ENCODE data around the gene CIITA.

The CIITA gene

GRCh38 chr16:10834766-10835165, 42.2 kb upstream of the CIITA start:
- no peaks in the 10 kb centered on the region for H3K9me2 ChIP-seq (ENCODE audit: low read depth, low read length)
- TF ChIP-seq CTCF (IDR thresholded peaks at IDR 0.05; ENCODE audit: low read length), result no peak
- TF ChIP-seq EZH2 (IDR thresholded peaks at IDR 0.05; ENCODE audit: borderline replicate concordance, low read length), result no peak
- no peak overlapping the region for H3K4me2 ChIP-seq (ENCODE audit: low read length)
- H3K79me2 ChIP-seq (ENCODE audit: insufficient read depth, low read length), result no peaks in the 10 kb centered on the region
- no peak overlapping the region for H3K9ac ChIP-seq (ENCODE audit: low read length)
- H3K4me3 ChIP-seq (ENCODE audit: low read depth, low read length, poor library complexity, severe bottlenecking), result no peak overlapping the region
- H3K4me1 ChIP-seq (ENCODE audit: insufficient read depth, low read length, severe bottlenecking), result no peaks in the 10 kb centered on the region
- H3K27ac ChIP-seq (ENCODE audit: low read depth, low read length, poor library complexity, severe bottlenecking), result no peak overlapping the region
- no peaks in the 10 kb centered on the region for H4K20me1 ChIP-seq (ENCODE audit: insufficient read depth, low read length)
- H2AFZ ChIP-seq (ENCODE audit: low read length), result no peak overlapping the region
- no peaks in the 10 kb centered on the region for H3K9me3 ChIP-seq (ENCODE audit: low read length)
- H3F3A ChIP-seq (ENCODE audit: insufficient read depth, low read length), result no peaks in the 10 kb centered on the region
- H3K27me3 ChIP-seq (ENCODE audit: insufficient read depth, low read length), result no peaks in the 10 kb centered on the region; the same call in 1 of the 2 replicates
- H3K36me3 ChIP-seq (ENCODE audit: insufficient read depth, low read length), result no peaks in the 10 kb centered on the region; the same call in 1 of the 2 replicates

- H2AFZ ChIP-seq (ENCODE audit: low read length), result no peak overlapping the region
- H3K9ac ChIP-seq (ENCODE audit: low read length), result no peak overlapping the region
- no peak overlapping the region for H3K27ac ChIP-seq (ENCODE audit: low read depth, low read length, poor library complexity, severe bottlenecking)
- no peaks in the 10 kb centered on the region for H3K79me2 ChIP-seq (ENCODE audit: insufficient read depth, low read length)
- no peaks in the 10 kb centered on the region for H3F3A ChIP-seq (ENCODE audit: insufficient read depth, low read length)
- H3K9me2 ChIP-seq (ENCODE audit: low read depth, low read length), result no peaks in the 10 kb centered on the region
- no peaks in the 10 kb centered on the region for H3K9me3 ChIP-seq (ENCODE audit: low read length)
- no peak overlapping the region for H3K4me3 ChIP-seq (ENCODE audit: low read depth, low read length, poor library complexity, severe bottlenecking)
- no peaks in the 10 kb centered on the region for H4K20me1 ChIP-seq (ENCODE audit: insufficient read depth, low read length)
- H3K4me1 ChIP-seq (ENCODE audit: insufficient read depth, low read length, severe bottlenecking), result no peaks in the 10 kb centered on the region
- no peaks in the 10 kb centered on the region; the same call in 1 of the 2 replicates for H3K27me3 ChIP-seq (ENCODE audit: insufficient read depth, low read length)
- H3K36me3 ChIP-seq (ENCODE audit: insufficient read depth, low read length), result no peaks in the 10 kb centered on the region; the same call in 1 of the 2 replicates
- no peak for TF ChIP-seq EZH2 (IDR thresholded peaks at IDR 0.05; ENCODE audit: borderline replicate concordance, low read length)
- TF ChIP-seq CTCF (IDR thresholded peaks at IDR 0.05; ENCODE audit: low read length), result no peak
- no peak overlapping the region for H3K4me2 ChIP-seq (ENCODE audit: low read length)
Measured at GRCh38 chr16:10835281-10835931, 41.6 kb upstream of the CIITA start.

GRCh38 chr16:10836174-10836853, 40.7 kb upstream of the CIITA start:
- H3K4me2 ChIP-seq (ENCODE audit: low read length), result no peak overlapping the region
- no peaks in the 10 kb centered on the region; the same call in 1 of the 2 replicates for H3K36me3 ChIP-seq (ENCODE audit: insufficient read depth, low read length)
- H3F3A ChIP-seq (ENCODE audit: insufficient read depth, low read length), result no peaks in the 10 kb centered on the region
- H3K9ac ChIP-seq (ENCODE audit: low read length), result no peak overlapping the region
- TF ChIP-seq EZH2 (IDR thresholded peaks at IDR 0.05; ENCODE audit: borderline replicate concordance, low read length), result no peak
- no peak for TF ChIP-seq CTCF (IDR thresholded peaks at IDR 0.05; ENCODE audit: low read length)
- no peaks in the 10 kb centered on the region for H4K20me1 ChIP-seq (ENCODE audit: insufficient read depth, low read length)
- no peak overlapping the region for H3K27ac ChIP-seq (ENCODE audit: low read depth, low read length, poor library complexity, severe bottlenecking)
- H3K9me2 ChIP-seq (ENCODE audit: low read depth, low read length), result no peaks in the 10 kb centered on the region
- H3K27me3 ChIP-seq (ENCODE audit: insufficient read depth, low read length), result no peaks in the 10 kb centered on the region; the same call in 1 of the 2 replicates
- H3K9me3 ChIP-seq (ENCODE audit: low read length), result no peaks in the 10 kb centered on the region
- H3K4me3 ChIP-seq (ENCODE audit: low read depth, low read length, poor library complexity, severe bottlenecking), result no peak overlapping the region
- no peak overlapping the region for H2AFZ ChIP-seq (ENCODE audit: low read length)
- H3K4me1 ChIP-seq (ENCODE audit: insufficient read depth, low read length, severe bottlenecking), result no peaks in the 10 kb centered on the region
- no peaks in the 10 kb centered on the region for H3K79me2 ChIP-seq (ENCODE audit: insufficient read depth, low read length)
